GM18951 (cell line): Measurements from ENCODE around the gene SLC12A3.

Experiments
- POLR2A ChIP-seq: IDR thresholded peaks from 4 replicates; pipeline ENCODE4 v1.6.1; 2011; ENCODE audit warnings: mild to moderate bottlenecking; ENCODE audit not compliant: insufficient read length, insufficient read depth; ENCODE audit errors: extremely low read depth
- in situ Hi-C: fragments of 300-500 bp; cut with MboI; formaldehyde crosslinking; loops from one replicate; pipeline ENCODE4 v1.12.0; 2022; ENCODE audit warnings: low sequenced_read_pairs, mixed read lengths, inconsistent platforms; ENCODE audit not compliant: unreplicated experiment

SLC12A3 gene

GRCh38 chr16:56866955-56867830 lies 2.2 kb downstream of the SLC12A3 start:
- in situ Hi-C loops: loop anchor here (5.0 kb wide), 1 partner anchor 85 kb away; no protein-coding TSS in a partner anchor
- no peak for TF ChIP-seq POLR2A

DNA sequence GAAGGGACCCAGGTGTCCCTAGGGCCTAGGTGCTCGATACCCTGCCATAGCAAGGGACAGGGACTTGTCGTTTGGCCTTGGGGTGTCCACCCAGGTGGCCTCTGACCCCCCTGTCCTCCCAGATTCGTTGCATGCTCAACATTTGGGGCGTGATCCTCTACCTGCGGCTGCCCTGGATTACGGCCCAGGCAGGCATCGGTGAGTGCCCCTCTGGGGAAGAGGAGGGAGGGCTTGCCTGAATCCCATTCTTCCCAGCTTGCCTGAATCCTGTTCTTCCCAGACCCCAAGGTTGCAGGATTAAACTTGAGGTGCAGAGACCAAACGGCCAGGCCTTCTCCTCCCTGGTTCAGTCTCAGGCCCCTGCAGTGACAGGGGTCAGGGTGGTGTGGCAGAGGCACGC lies 3.2 kb downstream of the SLC12A3 start:
- in situ Hi-C loops: loop anchor here (5.0 kb wide), 1 partner anchor 84 kb away; no protein-coding TSS in a partner anchor
- TF ChIP-seq POLR2A: no peak

DNA sequence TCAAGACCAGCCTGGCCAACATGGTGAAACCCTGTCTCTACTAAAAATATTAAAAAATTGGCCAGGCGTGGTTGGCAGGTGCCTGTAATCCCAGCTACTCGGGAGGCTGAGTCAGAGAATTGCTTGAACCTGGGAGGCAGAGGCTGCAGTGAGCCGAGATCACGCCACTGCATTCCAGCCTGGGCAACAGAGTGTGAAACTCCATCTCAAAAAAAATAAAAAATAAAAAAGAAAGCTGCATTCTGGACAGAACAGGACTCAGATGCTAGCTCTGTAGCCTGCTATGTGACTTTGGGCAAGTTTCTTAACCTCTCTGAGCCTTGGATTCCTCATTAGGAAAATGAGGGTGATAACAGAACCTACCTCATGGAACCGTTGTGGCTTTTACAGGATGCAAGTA lies 3.8 kb downstream of the SLC12A3 start:
- in situ Hi-C loops: loop anchor here (5.0 kb wide), 1 partner anchor 84 kb away; no protein-coding TSS in a partner anchor

DNA sequence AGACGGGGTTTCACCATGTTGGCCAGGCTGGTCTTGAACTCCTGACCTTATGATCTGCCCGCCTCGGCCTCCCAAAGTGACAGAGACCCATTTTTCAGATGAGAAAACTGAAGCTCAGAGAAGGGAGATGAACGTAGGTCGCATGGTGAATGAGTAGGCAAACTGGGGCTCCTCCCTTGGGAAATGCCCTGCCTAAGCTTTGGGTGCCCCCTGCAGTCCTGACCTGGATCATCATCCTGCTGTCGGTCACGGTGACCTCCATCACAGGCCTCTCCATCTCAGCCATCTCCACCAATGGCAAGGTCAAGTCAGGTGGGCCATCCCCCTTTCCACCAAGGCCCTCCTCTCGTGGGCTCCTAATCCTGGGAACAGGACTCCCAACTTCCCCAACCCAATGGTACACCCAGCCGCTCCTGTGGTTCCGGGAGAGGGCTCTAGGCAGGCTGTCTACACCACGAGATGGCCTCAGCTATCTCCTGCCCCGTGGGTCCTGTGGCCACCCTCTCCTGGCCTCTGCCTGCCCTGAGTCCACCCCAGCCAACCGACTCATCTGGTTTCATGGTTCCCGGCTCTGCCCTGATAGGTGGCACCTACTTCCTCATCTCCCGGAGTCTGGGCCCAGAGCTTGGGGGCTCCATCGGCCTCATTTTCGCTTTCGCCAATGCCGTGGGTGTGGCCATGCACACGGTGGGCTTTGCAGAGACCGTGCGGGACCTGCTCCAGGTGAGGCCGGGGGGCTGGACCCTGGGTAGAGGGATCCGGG lies 4.7 kb downstream of the SLC12A3 start:
- no peak for TF ChIP-seq POLR2A
- in situ Hi-C loops: loop anchor here (5.0 kb wide), 1 partner anchor 83 kb away; no protein-coding TSS in a partner anchor

DNA sequence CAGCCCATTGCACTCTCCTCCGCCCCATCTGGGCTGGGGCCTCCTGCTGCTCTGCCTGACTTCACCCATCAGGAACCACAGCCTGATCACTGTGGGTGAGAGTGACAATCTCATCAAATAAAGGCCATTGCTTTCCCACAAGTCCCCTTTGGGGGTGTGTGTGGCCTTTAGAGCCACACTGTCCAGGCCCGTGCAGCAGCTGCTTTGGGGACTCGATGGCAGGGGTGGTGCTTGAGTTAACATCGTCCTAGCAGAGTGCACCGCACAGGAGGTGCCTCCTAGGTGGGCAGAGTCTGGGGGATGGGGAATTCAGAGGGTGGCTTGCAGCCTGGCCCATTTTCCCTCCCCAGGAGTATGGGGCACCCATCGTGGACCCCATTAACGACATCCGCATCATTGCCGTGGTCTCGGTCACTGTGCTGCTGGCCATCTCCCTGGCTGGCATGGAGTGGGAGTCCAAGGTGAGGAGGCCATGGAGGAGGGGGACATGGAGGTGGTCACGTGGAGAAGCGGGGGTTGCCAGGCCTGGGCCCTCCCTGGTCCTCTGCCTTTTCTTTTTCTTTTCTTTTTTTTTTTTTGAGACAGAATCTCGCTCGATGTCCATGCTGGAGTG lies 5.4 kb downstream of the SLC12A3 start:
- no peak for TF ChIP-seq POLR2A
- in situ Hi-C loops: no loop called here

GRCh38 chr16:56871172-56871593 lies 6.2 kb downstream of the SLC12A3 start:
- in situ Hi-C loops: no loop called here

GRCh38 chr16:56872863-56873391 lies 7.9 kb downstream of the SLC12A3 start:
- no peak for TF ChIP-seq POLR2A
- in situ Hi-C loops: no loop called here

More at GRCh38 chr16:56871172-56871593, 6.2 kb downstream of the SLC12A3 start:
- TF ChIP-seq POLR2A: no peak

- in situ Hi-C loops: no loop called here
- TF ChIP-seq POLR2A: no peak
These were observed 9.8 kb downstream of the SLC12A3 start for GRCh38 chr16:56874800-56875199.

DNA sequence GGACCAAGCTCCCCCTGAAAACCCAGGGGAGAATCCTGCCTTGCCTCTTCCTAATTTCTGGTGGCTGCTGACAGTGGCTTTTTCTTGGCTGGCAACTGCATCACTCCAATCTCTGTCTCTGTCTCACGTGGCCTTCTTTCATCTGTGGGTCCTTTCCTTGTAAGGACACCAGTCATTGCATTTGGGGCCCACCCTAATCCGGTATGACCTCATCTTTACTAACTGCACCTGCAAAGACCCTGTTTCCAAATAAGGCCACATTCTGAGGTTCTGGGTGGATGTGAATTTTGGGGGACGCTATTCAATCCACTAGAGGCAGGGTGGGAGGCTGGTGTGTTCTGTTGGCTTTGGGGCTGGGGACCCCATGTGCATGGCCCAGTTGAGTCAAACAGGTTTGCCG lies 11.0 kb downstream of the SLC12A3 start:
- TF ChIP-seq POLR2A: no peak
- in situ Hi-C loops: no loop called here

GRCh38 chr16:56877486-56878182 lies 12.6 kb downstream of the SLC12A3 start:
- TF ChIP-seq POLR2A: no peak
- in situ Hi-C loops: no loop called here

GRCh38 chr16:56878282-56878854 lies 13.4 kb downstream of the SLC12A3 start:
- in situ Hi-C loops: no loop called here
- TF ChIP-seq POLR2A: no peak

GRCh38 chr16:56879276-56879675 lies 14.3 kb downstream of the SLC12A3 start:
- no peak for TF ChIP-seq POLR2A
- in situ Hi-C loops: no loop called here
